ENCODE results near the gene HLF. TPM values are rescaled to one million over a fixed set of nuclear protein-coding genes. Genes with fewer than 3 reads are reported as not detected.

HLF gene
- total and polyA plus RNA-seq, 2 donors (not counting 1 experiment from before 2014, with no cell fraction given): 0.10 TPM; not detected in 1

DNA sequence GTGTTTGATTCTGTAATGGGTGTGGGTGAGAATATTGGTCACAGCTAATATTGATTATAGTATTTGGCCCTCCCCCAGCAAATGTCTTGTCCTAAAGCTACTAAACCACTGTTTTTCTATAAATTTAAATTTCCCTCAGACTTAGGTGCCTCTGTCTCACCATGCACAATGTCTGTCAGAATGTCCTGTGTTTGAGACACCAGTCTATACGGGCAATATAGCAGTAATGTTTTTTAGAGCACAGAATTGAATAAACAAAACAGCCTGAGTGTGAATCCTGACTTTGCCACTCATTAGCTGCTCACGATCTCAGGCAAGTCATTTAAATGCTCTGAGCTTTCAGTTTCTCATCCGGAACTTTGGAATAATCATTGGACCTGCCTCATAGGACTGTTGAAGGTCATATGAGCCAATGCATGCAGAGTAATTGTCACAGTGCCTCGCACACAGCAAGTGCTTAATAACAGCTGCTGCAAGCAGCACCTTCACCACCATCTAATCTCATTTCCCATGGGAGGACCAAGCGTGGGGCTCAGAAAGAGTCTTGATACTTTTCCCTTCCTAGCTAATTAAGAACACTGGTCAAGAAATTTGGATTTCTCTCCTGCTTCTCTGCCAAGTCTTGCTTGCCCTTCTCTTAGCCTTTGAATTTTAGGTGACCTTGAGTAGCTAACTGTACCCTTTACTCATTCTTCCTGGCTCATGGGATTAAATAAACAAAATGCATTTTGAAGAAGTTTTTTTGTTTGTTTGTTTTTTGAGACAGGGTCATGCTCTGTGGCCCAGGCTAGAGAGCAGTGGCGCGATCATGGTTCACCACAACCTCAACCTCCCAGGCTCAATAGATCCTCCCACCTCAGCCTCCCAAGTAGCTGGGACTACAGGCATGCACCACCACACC, 9.8 kb downstream of the HLF start:
- no peak for DNase-seq
- Histone ChIP-seq H3K36me3 (replicated peaks in 1 of 2; ENCODE audit: control extremely low read depth in 1 of 2, control insufficient read depth in 1 of 2, extremely low read depth in 1 of 2, insufficient read depth in 2 of 2, low read length in 1 of 2) (no peaks in the 10 kb centered on the region), H3K27ac (ENCODE audit: low read length in 2 of 2) (no peak overlapping the region), H3K4me2 (replicated peaks; ENCODE audit: low read depth, low read length, poor library complexity, severe bottlenecking) (no peak overlapping the region), H3K27me3 (replicated peaks in 1 of 4; ENCODE audit: control extremely low read depth in 1 of 4, control insufficient read depth in 3 of 4, insufficient read depth in 4 of 4, low read length in 3 of 4) (peaks cover 0 to 33% (median 18%) of the 10 kb centered on the region in 4 experiments), H2AFZ (ENCODE audit: insufficient read depth, low read depth, low read length, poor library complexity, severe bottlenecking) (no peak overlapping the region), H3K79me2 (ENCODE audit: control insufficient read depth, insufficient read depth, low read length) (no peaks in the 10 kb centered on the region), H3K4me1 (ENCODE audit: control insufficient read depth in 2 of 2, insufficient read depth in 2 of 2, low read length in 2 of 2) (no peaks in the 10 kb centered on the region), H3K4me3 (ENCODE audit: control extremely low read depth in 1 of 5, extremely low read depth in 1 of 5, insufficient read depth in 1 of 5, low read depth in 2 of 5, low read length in 4 of 5) (no peak overlapping the region), H4K20me1 (ENCODE audit: control insufficient read depth, insufficient read depth, low read length, poor library complexity, severe bottlenecking) (no peaks in the 10 kb centered on the region), H3K9ac (ENCODE audit: low read length) (no peak overlapping the region), H3K9me3 (ENCODE audit: control extremely low read depth in 1 of 3, control insufficient read depth in 2 of 3, insufficient read depth in 1 of 3, low read length in 2 of 3) (peaks cover 0 to 5% (median 0%) of the 10 kb centered on the region in 3 donors)
- no peaks in the 10 kb centered on the region for H3K9me3 Mint-ChIP-seq (ENCODE audit: insufficient read depth)
- ATAC-seq (ENCODE audit: low read depth): no peak
- 73% methylated on average over 4 of the region's 7 CpGs for WGBS (ENCODE audit: insufficient coverage)
- CTCF ChIA-PET: no interaction called here
- no peaks in the 10 kb centered on the region for H3K4me1 Mint-ChIP-seq
- intact Hi-C loops (cut with micrococcal nuclease): no loop called here
- POLR2A ChIA-PET: no interaction called here
- TF ChIP-seq, protein P1, sequence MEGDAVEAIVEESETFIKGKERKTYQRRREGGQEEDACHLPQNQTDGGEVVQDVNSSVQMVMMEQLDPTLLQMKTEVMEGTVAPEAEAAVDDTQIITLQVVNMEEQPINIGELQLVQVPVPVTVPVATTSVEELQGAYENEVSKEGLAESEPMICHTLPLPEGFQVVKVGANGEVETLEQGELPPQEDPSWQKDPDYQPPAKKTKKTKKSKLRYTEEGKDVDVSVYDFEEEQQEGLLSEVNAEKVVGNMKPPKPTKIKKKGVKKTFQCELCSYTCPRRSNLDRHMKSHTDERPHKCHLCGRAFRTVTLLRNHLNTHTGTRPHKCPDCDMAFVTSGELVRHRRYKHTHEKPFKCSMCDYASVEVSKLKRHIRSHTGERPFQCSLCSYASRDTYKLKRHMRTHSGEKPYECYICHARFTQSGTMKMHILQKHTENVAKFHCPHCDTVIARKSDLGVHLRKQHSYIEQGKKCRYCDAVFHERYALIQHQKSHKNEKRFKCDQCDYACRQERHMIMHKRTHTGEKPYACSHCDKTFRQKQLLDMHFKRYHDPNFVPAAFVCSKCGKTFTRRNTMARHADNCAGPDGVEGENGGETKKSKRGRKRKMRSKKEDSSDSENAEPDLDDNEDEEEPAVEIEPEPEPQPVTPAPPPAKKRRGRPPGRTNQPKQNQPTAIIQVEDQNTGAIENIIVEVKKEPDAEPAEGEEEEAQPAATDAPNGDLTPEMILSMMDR (IDR thresholded peaks at IDR 0.05): no peak
- TF ChIP-seq EZH2 (IDR thresholded peaks at IDR 0.05; ENCODE audit: borderline replicate concordance, insufficient read depth, low read depth, low read length, poor library complexity, severe bottlenecking): no peak
- H3K4me3 Mint-ChIP-seq: no peak overlapping the region
- H3K27ac Mint-ChIP-seq: no peak overlapping the region
- peaks cover 65% of the 10 kb centered on the region for H3K27me3 Mint-ChIP-seq
